CD4-positive, alpha-beta T cell treated with Interleukin-6 for 4 hours (primary cell): ENCODE results near the gene GNRHR.
"Not testable (repeated sequence)": the region's sequence is repeated elsewhere in the genome, so short reads cannot be mapped to it uniquely, and the experiment has no call there.

Source experiments
- DNase-seq: peaks from one replicate; pipeline ENCODE4 v3.0.0-alpha.2; 2020; ENCODE audit warnings: mixed read lengths

Gene GNRHR

GRCh38 chr4:67754288-67754687 lies at the start of gene GNRHR:
GNRHR (minus strand) TSS chr4:67754388; CDS start chr4:67754335, 53 bp downstream.
- no peak for DNase-seq

GRCh38 chr4:67796810-67797209 lies 42.6 kb upstream of the GNRHR start:
- DNase-seq, result no peak

DNA sequence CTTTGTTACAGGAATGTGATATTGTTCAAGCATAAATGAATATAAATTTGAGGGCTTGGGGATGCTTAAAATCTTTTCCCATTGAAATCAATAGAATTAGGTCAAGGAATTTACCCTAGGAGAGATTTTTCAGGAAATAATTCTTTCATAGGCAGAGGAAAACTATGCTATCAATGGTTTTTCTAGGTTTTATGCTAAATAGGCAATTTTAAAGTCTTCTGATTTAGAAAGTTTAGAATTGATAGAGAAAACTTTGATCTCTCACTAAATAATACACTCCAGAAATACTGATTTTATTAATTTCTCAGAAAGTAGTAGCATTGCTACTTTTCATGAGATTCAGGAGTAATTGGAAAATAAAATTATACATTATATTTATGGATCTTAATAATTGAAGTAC lies 36.5 kb upstream of the GNRHR start:
- no peak for DNase-seq

- no peak for DNase-seq
These were observed 33.1 kb upstream of the GNRHR start for GRCh38 chr4:67787311-67787710.

GRCh38 chr4:67785528-67785927 lies 31.3 kb upstream of the GNRHR start:
- no peak for DNase-seq

GRCh38 chr4:67779631-67780030 lies 25.4 kb upstream of the GNRHR start:
- no peak for DNase-seq

- no peak for DNase-seq
These were observed 22.6 kb upstream of the GNRHR start for GRCh38 chr4:67776746-67777145.

GRCh38 chr4:67770422-67770821 lies 16.2 kb upstream of the GNRHR start:
- no peak for DNase-seq

DNA sequence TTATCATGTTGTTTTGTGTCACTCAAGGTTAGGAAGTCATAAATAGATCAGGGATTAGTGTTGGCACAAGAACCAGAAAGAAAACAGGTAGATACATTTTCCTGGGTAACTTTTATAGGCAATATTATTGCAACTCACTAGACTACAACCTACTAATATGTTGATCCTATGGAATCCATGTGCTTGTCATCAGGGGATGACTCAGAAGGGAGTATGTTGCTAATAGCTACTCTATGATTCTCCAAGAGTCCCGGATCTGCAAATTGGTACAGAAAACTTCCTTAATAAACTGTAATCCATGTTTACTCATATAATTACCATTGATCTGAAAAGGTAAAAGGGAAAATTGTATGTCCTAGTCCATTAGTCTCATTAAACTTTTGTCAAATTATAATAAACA lies 11.7 kb upstream of the GNRHR start:
- DNase-seq, result no peak

GRCh38 chr4:67765401-67765800 lies 11.2 kb upstream of the GNRHR start:
- DNase-seq, result no peak

GRCh38 chr4:67764183-67764582 lies 10.0 kb upstream of the GNRHR start:
- DNase-seq, result no peak

DNA sequence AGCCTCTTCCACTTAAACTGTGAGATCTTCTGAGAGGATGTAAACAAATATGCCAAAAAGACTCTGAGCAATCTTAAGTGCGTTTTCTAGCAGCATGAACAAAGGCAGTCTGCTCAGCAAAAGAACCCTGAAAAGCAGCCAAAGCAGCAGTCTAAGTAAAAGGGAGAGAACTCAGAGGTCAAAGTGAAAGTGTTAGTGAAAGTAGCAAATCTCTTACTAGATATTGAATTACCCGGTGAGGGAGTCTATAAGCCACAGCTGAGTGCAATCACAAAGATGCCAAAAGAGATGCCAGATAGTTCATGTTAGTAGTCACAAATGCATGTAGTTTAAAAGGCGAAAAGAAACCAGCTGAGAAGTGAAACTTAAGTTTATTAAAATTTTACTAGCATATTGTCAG lies 7.9 kb upstream of the GNRHR start:
- no peak for DNase-seq

- not testable (repeated sequence) for DNase-seq
These were observed 2.8 kb upstream of the GNRHR start for GRCh38 chr4:67756991-67757390.

- DNase-seq, result no peak
These were observed 1.8 kb upstream of the GNRHR start for GRCh38 chr4:67755974-67756373.

DNA sequence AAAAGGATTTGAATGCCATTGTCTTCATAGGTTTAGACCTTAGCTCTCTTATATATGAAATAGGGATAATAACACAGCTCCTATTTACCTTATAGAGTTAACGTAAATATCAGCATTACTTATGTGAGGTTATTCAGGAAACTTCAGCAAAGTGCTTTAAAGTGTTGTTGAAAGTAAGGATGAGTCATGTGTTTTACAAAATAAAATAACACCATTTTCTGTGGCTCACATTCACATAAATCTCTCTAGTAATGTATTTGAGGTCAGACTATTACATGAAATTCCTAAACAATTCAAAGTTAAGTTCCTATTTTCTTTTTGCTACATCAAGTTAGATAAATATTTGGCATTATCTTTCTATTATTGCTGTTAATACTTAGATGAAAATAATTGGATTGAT lies 2.9 kb downstream of the GNRHR start:
- no peak for DNase-seq

DNA sequence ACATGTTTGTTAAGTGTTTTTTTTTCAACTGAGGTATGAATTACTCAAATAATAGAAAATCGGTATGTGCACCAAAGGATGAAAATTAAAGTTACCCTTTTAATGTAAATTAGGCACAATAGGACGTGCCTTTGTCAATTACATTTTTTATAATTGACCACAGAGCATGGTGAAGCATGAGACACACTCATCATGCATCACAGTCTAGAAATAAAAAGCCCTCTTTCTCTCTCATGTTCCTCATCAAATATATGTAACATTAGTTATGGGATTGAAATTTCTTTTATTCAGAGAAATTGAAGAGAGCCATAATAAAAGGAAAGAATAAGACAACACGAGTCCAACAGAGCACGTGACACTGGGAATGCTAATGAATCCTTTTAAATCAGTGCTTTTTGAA lies 3.5 kb downstream of the GNRHR start:
- no peak for DNase-seq

- DNase-seq, result no peak
These were observed 4.9 kb downstream of the GNRHR start for GRCh38 chr4:67749286-67749685.

GRCh38 chr4:67746797-67747495 lies 7.2 kb downstream of the GNRHR start:
- no peak for DNase-seq

- DNase-seq, result no peak
These were observed 9.5 kb downstream of the GNRHR start for GRCh38 chr4:67744561-67745283.

DNA sequence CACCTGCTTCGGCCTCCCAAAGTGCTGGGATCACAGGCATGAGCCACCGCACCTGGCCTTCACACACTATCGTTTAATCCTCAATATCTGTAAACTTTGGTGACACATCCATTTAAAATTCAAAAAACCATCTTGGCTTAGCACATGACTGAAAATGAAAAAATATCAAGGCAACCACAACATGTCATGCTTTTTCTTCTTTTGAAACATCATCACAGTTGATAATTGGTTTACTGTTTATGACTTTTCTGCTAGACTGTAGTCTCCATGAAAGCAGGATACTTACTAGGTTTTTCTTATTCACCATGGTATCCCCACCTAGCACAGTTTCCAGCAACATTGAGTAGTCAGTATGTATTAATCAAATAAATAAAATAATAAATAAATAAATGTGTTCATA lies 11.0 kb downstream of the GNRHR start:
- DNase-seq, result no peak

DNA sequence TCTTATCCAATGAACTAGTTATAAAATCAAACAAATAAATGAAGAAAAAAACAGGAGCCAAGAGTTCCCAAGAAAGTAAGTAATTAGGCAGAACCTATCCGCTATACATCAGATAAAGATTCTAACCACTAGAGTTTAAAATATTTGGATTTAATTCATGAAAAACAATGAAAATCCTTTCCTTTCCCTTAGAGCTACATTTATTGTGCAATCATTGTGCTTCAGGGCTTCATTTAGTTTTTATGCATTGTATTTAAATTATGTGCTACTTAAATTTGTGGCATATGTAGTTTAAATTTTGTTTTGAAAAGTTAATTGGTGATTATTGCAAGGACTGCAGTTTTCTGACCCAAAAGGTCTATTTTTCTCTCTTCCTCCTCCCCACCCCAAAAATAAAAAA lies 17.9 kb downstream of the GNRHR start:
- no peak for DNase-seq

- no peak for DNase-seq
These were observed 18.9 kb downstream of the GNRHR start for GRCh38 chr4:67735325-67735724.

DNA sequence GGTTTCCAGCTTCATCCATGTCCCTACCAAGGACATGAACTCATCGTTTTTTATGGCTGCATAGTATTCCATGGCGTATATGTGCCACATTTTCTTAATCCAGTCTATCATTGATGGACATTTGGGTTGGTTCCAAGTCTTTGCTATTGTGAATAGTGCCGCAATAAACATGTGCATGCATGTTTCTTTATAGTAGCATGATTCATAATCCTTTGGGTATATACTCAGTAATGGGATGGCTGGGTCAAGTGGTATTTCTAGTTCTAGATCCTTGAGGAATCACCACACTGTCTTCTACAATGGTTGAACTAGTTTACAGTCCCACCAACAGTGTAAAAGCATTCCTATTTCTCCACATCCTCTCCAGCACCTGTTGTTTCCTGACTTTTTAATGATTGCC lies 23.7 kb downstream of the GNRHR start:
- not testable (repeated sequence) for DNase-seq

DNA sequence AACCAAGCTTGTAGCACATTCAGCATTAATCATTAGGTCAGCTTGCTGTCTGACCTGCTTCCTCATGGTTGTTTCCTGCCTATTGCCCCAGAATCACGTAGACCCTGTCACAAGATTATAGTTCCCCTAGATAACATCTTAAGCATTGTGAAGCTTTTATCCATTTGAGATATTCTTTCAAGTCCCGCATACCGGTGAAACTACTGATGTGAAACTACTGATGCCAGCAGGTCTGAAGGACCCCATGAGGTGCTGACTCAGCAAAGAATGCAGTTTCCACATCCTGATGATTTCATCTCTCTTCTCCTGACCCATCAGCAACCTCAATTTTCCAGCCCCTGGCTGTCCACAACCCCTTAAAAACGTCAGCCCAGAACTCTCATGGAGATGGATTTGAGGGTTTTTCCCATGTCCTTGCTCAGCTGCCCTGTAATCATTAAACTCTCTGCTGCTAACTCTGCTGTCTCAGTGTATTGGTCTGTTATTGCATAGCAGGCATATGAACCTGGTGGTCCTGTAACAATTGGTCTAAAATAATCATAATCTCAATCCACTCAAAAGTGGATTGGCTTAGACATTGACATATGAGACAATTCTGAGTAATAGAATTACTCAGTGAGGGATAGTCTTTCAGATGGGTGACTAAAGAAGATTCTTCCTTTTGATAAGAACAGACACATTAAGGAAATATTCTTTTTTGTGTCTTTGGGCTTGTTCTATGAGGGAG lies 26.9 kb downstream of the GNRHR start:
- no peak for DNase-seq
